GM21717 (cell line): ENCODE results near the gene COL28A1.
A peak's percentile ranks its signal among the peaks of the same experiment; 100 is the strongest.

Source experiments
- ATAC-seq: cut with Tn5 transposase; IDR thresholded peaks from one replicate; pipeline ENCODE4 v1.9.1; 2021; ENCODE audit warnings: mild to moderate bottlenecking, moderate library complexity; ENCODE audit not compliant: unreplicated experiment

Gene COL28A1

GRCh38 chr7:7535691-7536090 lies at the start of gene COL28A1:
TSS of gene COL28A1 (minus strand) at chr7:7535873. CDS start at chr7:7532875, 2,998 bp downstream.
- ATAC-seq = no peak

DNA sequence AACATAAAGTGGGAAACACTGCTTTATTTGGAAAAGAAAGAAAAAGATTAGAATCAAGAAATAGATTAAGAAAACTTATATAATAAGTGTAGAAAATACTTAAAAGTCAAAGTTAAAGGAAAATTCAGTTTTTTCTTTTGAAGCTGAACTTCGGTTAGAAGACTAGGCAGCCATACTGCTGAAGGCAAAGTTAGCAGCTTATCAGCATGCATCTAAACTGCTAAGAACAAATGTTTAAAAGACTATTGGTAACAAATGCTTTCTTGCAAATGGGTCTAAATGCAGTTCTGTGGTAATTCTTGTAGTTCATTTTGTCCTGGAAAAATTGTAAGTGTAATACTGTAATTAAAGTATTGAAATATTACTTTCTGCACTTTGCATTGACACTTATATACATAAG lies 49.0 kb upstream of the COL28A1 start:
- ATAC-seq = no peak

- no peak for ATAC-seq
Observed at GRCh38 chr7:7583731-7584130, 48.1 kb upstream of the COL28A1 start.

GRCh38 chr7:7582596-7582995 lies 46.9 kb upstream of the COL28A1 start:
- no peak for ATAC-seq

- ATAC-seq = no peak
Observed at GRCh38 chr7:7581531-7582179, 46.0 kb upstream of the COL28A1 start.

DNA sequence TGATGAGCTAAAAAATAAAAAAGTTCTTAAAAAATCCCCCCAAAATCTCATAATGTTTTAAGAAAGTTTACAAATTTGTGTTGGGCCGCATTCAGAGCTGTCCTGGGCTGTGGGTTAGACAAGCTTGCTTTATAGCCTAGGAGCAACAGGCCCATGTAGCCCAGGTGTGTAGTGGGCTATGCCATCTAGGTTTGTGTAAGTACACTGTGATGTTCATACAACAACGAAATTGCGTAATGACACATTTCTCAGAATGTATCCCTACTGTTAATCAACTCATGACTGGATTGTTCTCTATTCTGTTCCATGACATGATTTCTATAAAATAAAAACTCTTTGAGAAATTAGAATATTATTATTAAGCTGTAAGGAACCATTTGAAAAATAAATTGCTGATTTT lies 44.0 kb upstream of the COL28A1 start:
- no peak for ATAC-seq

DNA sequence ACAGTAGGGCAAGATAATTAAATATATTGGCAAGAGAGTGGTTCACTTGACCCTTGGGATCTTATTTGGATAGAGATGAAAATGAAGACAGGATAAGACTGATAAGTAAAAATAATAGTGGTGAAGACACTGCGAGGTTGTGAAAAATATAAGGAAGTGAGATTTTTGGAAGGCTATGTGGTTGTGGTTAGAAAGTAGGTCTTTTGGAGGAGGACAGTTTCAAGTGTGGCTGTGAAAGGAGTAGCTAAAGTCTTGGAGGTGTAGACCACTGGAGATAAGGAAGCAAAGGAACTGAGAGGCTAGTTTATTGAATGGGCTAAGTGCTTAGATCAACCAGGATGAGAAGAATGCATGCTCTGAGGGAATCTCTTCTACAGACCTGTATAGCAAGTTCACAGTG lies 42.2 kb upstream of the COL28A1 start:
- ATAC-seq = peak; percentile 79

GRCh38 chr7:7576344-7576743 lies 40.7 kb upstream of the COL28A1 start:
- no peak for ATAC-seq

GRCh38 chr7:7573701-7574100 lies 38.0 kb upstream of the COL28A1 start:
- no peak for ATAC-seq

- no peak for ATAC-seq
Observed at GRCh38 chr7:7570584-7570983, 34.9 kb upstream of the COL28A1 start.

DNA sequence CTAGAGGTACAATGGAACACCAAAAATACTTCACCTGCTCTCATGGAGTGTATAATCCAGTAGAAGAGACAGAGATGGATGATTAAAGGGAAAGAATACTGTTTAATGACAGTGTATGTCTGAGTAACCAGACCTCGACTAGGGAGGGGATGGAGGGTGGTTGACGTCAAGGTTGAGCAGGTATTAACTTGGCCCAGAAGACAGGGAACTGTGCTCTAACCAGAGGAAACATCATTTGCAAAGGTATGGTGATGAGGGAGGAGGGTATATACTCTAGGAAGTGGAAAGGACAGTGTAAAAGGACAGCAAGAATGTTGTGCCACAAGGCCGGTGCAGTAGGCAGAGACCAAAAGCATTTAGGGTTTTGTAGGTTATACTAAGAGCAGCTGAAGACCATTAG lies 33.9 kb upstream of the COL28A1 start:
- ATAC-seq = no peak

DNA sequence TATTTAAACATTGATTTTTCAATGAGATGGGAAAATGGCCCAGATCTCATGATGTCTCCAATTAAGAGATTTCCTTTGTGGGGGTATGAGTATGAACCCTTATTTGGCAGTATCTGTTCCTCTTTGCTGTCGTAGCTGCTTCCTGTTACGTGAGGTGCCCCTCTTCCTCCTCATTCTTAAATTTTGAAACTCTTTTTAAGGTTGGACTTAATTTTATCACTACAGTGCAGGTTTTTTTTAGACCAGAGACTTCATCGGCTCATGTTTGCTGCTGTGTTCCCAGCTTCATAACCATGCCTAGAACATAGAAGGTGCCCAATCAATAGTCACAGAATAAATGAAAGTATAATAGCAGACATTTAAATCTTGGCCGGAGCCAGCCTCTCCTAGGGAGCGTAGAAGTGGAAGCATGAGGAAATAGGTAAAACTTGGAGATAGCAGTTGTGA lies 33.4 kb upstream of the COL28A1 start:
- ATAC-seq = peak; percentile 45

DNA sequence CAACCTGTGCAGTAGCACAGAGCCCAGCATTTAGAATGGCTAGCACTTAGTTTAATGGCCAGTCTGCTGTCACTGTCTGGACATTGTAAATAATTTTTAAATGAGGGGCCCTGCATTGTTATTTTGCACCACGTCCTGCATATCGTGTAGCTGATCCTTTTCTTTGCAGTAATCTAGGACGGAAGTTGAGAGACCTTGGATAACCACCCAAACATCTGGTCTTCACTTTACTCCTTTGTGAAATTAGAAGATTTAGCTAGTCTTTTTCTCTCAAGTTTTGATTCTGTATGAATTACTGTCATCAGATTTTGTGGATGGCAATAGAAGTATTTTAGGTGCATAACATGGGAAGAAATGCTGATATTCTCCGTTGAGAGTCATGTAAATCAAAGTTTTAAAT lies 32.9 kb upstream of the COL28A1 start:
- ATAC-seq = no peak

DNA sequence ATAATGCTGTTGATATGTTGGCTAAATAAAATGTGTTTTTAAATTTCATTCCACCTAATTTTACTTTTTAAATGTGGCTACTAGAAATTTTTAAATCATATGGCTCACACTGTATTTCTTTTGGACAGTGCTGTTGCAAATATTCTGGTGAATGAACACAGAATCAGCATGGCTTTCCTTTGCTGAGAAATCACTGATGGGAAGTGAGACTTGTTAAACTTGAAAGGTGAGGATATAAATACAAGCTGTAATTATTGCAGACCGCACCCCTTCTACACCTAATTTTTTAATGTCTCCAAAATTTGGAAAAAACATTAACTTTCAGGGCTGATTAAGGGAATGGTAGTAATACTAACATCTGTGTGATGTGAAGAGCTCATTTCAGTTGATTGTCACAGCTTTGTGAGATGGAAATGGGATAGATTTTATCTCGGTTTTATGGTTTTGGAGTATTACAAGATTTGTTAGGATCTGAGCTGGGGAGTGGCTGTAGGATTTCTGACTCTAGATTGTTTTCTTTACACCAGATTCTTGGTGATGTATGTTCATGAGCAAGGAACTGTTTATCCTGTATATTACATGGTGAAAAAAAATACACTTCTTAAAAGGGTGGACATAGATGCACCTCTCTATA lies 32.3 kb upstream of the COL28A1 start:
- no peak for ATAC-seq

GRCh38 chr7:7566651-7567611 lies 31.3 kb upstream of the COL28A1 start, which contains the start of gene MIOS:
TSS of gene MIOS (plus strand) at chr7:7566884. CDS start at chr7:7572476, 5,592 bp downstream.
- ATAC-seq = peak; percentile 74

DNA sequence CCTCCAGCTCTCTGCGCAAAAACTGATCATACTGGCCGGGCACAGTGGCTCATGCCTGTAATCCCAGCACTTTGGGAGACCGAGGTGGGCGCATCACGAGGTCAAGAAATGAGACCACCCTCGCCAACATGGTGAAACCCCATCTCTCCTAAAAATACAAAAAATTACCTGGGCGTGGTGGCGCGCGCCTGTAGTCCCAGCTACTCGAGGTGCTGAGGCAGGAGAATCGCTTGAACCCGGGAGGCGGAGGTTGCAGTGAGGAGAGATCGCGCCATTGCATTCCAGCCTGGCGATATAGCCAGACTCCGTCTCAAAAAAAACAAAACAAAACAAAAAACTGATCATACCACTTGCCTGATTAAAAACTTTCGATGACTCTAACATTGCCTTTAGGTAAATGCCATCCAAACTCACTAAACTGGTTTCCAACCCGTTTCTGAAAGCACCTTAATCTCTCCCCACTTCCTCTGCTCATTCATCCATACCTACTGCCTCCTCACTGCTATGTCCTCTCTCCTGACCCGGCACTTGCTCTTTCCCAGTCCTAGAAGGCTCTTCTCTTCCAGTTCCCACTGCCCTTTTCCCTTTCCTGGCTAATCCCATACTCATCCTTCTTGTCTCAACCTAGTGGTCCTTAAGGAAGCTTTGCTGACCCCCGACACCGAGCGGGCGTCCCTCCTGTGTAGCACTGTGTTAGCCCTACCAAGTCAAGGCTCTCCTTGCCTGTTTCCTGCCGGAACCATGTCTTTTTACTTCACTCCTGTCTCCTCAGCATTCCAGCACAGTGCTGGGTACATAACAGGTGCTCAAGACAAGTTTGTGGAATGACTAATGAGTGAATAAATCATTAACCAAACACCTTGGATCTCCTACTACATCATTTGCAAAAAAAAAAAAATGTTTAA lies 30.3 kb upstream of the COL28A1 start:
- peak; percentile 20 for ATAC-seq

DNA sequence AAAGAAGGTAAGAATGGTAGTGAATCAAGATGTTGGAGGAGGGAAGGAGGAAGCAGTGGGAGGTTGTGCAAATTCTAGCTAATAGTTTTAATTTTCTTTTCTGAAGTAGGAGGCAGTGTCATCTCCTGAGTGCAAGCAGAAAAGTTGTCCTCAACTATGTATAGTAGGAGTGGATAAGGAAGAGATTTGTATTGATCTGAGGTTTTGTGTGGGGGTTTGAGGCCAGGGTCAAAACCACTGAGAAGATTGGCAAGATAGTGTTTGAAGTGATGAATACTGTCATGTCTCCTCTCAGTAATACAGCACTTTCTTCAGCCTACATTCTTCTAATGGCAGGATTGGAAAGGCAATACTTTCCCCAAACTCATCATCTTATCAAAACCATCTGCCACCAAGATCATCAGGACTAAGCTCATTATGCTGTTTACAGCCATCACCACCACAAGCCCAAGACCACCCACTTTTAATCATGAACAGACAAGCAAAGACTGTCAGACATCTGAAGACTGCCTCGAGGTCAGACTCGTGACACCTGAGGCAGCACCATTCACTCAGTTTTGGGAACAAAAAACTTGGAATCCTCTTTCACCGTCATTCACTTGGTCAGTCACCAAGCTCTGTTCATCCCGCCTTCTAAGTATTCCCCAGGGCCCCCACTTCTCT lies 29.5 kb upstream of the COL28A1 start:
- ATAC-seq = no peak

DNA sequence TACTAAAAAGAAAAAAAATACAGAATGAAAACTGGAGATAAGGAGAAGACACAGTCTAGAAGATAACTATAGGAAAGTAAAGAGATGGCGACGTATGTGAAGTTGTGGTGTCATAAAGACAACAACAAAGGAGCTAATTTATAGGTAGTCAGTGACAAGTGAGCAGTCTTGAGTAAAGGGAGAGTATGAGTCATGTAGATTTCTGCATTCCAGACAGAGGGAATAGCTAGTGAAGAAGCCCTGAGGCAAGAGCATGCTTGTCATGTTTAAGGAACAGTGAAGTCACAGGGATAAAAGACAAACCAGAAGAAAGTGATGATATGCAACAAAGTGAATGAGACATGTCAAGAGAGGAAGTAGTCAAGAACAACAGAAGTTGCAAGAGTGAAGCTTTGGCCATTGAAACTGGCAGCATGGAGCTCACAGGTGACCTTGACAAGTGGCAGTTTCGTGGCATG lies 28.7 kb upstream of the COL28A1 start:
- no peak for ATAC-seq

DNA sequence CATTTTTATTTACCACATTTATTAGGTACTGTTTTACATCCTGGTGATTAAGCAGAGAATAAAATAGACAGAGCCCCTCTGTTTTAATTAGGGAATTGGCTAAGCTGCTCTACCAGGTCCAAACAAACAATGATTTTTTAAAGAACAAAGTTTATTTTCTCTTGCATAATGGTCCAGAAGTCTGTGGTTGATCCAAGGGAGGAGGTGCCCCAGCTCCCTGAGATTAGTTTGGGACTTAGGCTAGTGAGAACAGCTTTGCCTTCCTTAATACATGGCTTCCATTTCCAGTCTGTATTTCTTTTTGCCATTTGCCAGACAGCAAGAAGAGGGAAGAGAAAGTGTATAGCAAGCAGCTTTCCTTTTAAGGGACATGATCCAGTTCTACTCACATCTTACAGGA lies 28.1 kb upstream of the COL28A1 start:
- no peak for ATAC-seq

DNA sequence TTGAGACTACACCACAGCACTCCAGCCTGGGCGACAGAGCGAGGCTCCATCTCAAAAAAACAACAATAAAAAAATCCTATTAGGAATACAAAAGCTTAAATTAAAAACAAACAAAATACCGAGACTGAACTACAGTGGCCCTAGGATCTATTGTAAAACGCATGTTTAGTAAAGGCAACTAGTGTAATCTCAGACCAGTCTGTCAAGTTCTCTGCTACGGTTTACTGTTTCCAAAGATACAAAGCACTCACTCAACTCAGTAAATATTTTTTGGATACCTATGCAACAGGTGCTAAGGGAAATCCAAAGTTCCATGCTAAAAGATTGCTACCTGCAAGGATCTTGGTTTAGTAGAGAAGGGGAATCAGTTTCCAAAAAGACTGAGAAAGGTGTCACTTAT lies 27.6 kb upstream of the COL28A1 start:
- no peak for ATAC-seq
